ENCODE results near the gene HELZ2.

- TF ChIP-seq, protein P1, sequence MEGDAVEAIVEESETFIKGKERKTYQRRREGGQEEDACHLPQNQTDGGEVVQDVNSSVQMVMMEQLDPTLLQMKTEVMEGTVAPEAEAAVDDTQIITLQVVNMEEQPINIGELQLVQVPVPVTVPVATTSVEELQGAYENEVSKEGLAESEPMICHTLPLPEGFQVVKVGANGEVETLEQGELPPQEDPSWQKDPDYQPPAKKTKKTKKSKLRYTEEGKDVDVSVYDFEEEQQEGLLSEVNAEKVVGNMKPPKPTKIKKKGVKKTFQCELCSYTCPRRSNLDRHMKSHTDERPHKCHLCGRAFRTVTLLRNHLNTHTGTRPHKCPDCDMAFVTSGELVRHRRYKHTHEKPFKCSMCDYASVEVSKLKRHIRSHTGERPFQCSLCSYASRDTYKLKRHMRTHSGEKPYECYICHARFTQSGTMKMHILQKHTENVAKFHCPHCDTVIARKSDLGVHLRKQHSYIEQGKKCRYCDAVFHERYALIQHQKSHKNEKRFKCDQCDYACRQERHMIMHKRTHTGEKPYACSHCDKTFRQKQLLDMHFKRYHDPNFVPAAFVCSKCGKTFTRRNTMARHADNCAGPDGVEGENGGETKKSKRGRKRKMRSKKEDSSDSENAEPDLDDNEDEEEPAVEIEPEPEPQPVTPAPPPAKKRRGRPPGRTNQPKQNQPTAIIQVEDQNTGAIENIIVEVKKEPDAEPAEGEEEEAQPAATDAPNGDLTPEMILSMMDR (conservative IDR thresholded peaks at IDR 0.05; ENCODE audit: low read length) = no peak
- no peak for TF ChIP-seq EZH2phosphoT487 (IDR thresholded peaks at IDR 0.05; ENCODE audit: borderline replicate concordance, low read depth, low read length)
Measured at GRCh38 chr20:63542031-63542559, 31.9 kb downstream of the HELZ2 start.
